Ascending aorta (tissue), 2 donors: ENCODE measurements around the gene APOL4. TPM values are rescaled to one million over a fixed set of nuclear protein-coding genes. Genes with fewer than 3 reads are reported as not detected.
A peak's percentile ranks its signal among the peaks of the same experiment; 100 is the strongest.

ENCODE experiments used
- DNase-seq, 2 donors: peaks; one replicate each; pipeline ENCODE4 v3.0.0-alpha.2; 2019; ENCODE audit warnings: low spot score in 2 of 2
- H3K27ac ChIP-seq, 2 donors: fragments of 200-600 bp; sonication (generic); one replicate each; pipeline ENCODE4 v1.5.1; 2016 to 2017; ENCODE audit warnings: mild to moderate bottlenecking in 1 of 2
- H3K27me3 ChIP-seq: fragments of 200-600 bp; sonication (generic); one replicate; pipeline ENCODE4 v1.5.1; 2017
- H3K36me3 ChIP-seq, 2 donors: fragments of 200-600 bp; sonication (generic); one replicate each; pipeline ENCODE4 v1.5.1; 2016
- H3K4me1 ChIP-seq, 2 donors: fragments of 200-600 bp; sonication (generic); one replicate each; pipeline ENCODE4 v1.5.1; 2016 to 2017; ENCODE audit warnings: mild to moderate bottlenecking in 1 of 2
- H3K4me3 ChIP-seq, 2 donors: fragments of 200-600 bp; sonication (generic); one replicate each; pipeline ENCODE4 v1.5.1; 2016 to 2017; ENCODE audit warnings: mild to moderate bottlenecking in 1 of 2
- H3K9me3 ChIP-seq, 2 donors: fragments of 200-600 bp; sonication (generic); one replicate each; pipeline ENCODE4 v1.5.1; 2016
- CTCF ChIP-seq, 3 experiments: fragments of 200-600 bp in 2 of 3; fragments of 450-650 bp in 1 of 3; sonication (generic) in 2 of 3; IDR thresholded peaks; one replicate each; pipeline ENCODE4 v1.5.1; 2016 to 2019; ENCODE audit warnings: antibody characterized with exemption in 3 of 3, mild to moderate bottlenecking in 1 of 3, moderate library complexity in 1 of 3
- intact Hi-C: fragments of 100-400 bp; cut with DNase I; formaldehyde crosslinking; loops from one replicate; pipeline ENCODE4 v1.15.1; 2023
- total RNA-seq: library from RNA; depleted of rRNA; stranded (reverse); fragments of >200 nt; gene quantifications from one replicate; pipeline ENCODE4 v1.1.0, GENCODE V29; 2016

APOL4 gene
- total RNA-seq, 1 donor from 2014 or later = not detected

- Histone ChIP-seq H3K9me3 (no peaks in the 10 kb centered on the region), H3K27ac (peak overlapping the region; percentile 53 to 94), H3K4me3 (no peak overlapping the region), H3K4me1 (peaks cover 17 to 37% of the 10 kb centered on the region in 2 donors), H3K27me3 (no peaks in the 10 kb centered on the region), H3K36me3 (peaks cover 0 to 7% of the 10 kb centered on the region in 2 donors)
- no peak for TF ChIP-seq CTCF (IDR thresholded peaks at IDR 0.05)
- no peak for DNase-seq
- intact Hi-C loops = loop anchor here (10.0 kb wide), 2 partner anchors 233 to 333 kb away; partner anchors contain the start of genes MYH9 and TXN2
Measured at GRCh38 chr22:36152088-36152487, 49.5 kb downstream of the APOL4 start.

DNA sequence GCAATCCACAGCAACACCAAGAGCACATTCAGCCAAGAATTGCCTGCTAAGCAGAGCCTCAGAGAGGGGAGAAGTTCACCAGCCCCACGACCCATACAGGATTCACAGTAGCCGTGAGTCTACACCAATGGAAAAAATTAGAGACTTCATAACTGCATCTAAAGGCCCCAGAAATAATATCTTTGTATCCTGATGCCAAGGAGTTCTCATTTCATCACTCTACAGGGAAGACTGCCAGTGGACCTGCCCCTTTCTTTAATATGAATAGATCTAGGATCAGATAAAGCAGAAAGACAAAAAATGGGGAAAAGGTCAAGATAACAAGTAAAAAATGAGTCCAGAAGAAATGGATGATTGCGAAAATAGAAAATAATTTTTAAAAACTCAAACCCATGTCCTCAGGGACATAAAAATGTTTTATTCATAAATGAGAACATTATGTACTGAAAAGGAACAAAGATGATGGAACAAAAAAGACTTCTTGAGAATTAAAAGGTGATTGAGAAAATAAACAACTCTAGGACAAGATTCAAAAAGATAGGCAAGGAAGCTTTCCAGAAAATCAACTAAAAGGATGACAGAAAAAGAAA, 50.5 kb downstream of the APOL4 start:
- Histone ChIP-seq H3K27ac (peak overlapping the region; percentile 66 to 94), H3K27me3 (no peaks in the 10 kb centered on the region), H3K9me3 (no peaks in the 10 kb centered on the region), H3K36me3 (peaks cover 0 to 7% of the 10 kb centered on the region in 2 donors), H3K4me1 (peaks cover 13 to 31% of the 10 kb centered on the region in 2 donors), H3K4me3 (no peak overlapping the region)
- TF ChIP-seq CTCF (IDR thresholded peaks at IDR 0.05) = no peak
- DNase-seq = no peak
- intact Hi-C loops = loop anchor here (10.0 kb wide), 2 partner anchors 234 to 334 kb away; partner anchors contain the start of genes MYH9 and TXN2

DNA sequence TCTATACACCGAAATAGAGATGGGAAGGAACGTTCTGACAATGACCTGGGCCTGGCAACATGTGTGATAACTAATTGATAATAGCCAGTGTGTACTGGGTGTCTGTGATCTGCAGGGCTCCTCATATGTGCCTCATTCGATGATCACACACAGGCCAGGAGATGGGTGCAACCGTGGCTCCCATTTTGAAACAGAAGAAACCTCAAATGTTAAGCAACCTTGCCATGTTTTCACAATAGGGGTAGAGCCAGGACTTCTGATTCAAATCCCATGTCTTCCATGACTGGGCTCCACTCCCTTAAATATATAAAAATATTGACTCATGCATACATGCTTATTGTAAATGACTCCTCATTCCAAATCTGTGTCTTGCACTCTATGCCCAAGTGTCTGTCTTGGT, 52.2 kb downstream of the APOL4 start:
- DNase-seq = peak in 1 of 2 donors; percentile 56
- peaks cover 0 to 7% of the 10 kb centered on the region in 2 donors for H3K36me3 ChIP-seq
- no peaks in the 10 kb centered on the region for H3K27me3 ChIP-seq
- H3K4me3 ChIP-seq = no peak overlapping the region
- peaks cover 6 to 15% of the 10 kb centered on the region in 2 donors for H3K4me1 ChIP-seq
- H3K9me3 ChIP-seq = no peaks in the 10 kb centered on the region
- intact Hi-C loops = loop anchor here (5.0 kb wide), 1 partner anchor 128 kb away; no protein-coding TSS in a partner anchor
- TF ChIP-seq CTCF (IDR thresholded peaks at IDR 0.05) = no peak
- H3K27ac ChIP-seq = no peak overlapping the region

DNA sequence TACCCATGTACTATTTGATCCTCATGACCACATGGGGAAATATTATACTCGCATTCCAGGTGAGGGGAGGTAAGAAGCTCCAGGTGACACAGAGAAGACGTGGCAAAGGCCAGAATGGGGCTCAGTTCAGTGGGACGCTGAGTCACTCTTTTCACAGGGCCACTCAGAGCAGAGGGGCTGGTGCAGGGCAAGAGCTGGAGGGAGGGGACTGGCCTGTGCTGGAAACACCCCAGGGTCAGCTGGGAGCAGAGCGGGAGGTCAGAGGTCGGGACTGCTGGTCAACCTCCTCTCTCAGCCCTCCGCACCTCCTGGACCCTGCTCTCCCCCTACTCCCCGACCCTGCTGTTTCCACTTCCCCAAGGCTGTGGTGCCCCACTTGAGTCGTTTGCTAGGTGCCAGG, 53.2 kb downstream of the APOL4 start:
- Histone ChIP-seq H3K36me3 (peaks cover 0 to 7% of the 10 kb centered on the region in 2 donors), H3K27me3 (no peaks in the 10 kb centered on the region), H3K4me3 (no peak overlapping the region), H3K9me3 (no peaks in the 10 kb centered on the region), H3K27ac (no peak overlapping the region), H3K4me1 (peaks cover 6 to 14% of the 10 kb centered on the region in 2 donors)
- DNase-seq = peak in 1 of 2 donors; percentile 57
- TF ChIP-seq CTCF (IDR thresholded peaks at IDR 0.05) = no peak
- intact Hi-C loops = loop anchor here (5.0 kb wide), 1 partner anchor 129 kb away; no protein-coding TSS in a partner anchor

DNA sequence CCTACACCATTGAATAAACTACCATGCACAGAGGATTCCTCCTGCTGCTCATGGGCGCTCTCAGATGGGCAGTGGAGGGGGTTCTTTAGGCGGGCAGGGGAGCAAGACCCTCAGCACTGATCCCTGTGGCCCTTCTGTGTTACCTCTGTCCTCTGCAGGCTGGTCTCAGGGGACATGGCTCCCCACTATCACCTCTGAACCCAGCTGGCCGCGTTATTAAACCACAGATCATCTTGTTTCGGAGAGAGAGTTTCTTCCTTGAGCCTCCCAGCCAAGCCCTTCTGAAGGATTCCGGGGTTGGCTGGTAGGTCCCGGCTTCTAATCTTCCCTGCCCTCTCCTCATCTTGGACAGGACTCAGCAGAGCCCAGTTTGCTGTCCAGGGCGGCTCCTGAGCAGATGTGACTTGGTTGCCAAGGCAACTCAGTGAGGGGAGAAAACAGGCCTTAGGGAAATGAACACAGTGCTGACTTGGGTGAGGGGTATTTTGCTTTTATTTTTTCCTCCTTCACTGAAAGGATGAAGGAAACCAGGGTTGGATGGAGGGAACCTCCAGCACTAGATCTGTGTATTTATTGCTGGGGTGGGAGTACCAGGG, 54.3 kb downstream of the APOL4 start:
- Histone ChIP-seq H3K27ac (no peak overlapping the region), H3K27me3 (no peaks in the 10 kb centered on the region), H3K9me3 (no peaks in the 10 kb centered on the region), H3K4me3 (no peak overlapping the region), H3K36me3 (peaks cover 0 to 7% of the 10 kb centered on the region in 2 donors), H3K4me1 (peaks cover 6 to 14% of the 10 kb centered on the region in 2 donors)
- TF ChIP-seq CTCF (IDR thresholded peaks at IDR 0.05) = no peak
- DNase-seq = peak in 1 of 2 donors; percentile 57
- intact Hi-C loops = loop anchor here (5.0 kb wide), 1 partner anchor 130 kb away; no protein-coding TSS in a partner anchor
